Adipocyte (in vitro differentiated cells): ENCODE measurements around the gene BEST1.
"Not testable (repeated sequence)": the region's sequence is repeated elsewhere in the genome, so short reads cannot be mapped to it uniquely, and the experiment has no call there.

Source experiments
- DNase-seq: peaks from one replicate; pipeline ENCODE4 v3.0.0-alpha.2; 2015; ENCODE audit warnings: low read depth
- H3K27me3 ChIP-seq: replicated peaks from 2 replicates; pipeline ENCODE4 v1.7.0; 2013; ENCODE audit warnings: mild to moderate bottlenecking, low read length, moderate library complexity; ENCODE audit not compliant: control insufficient read depth, insufficient read depth
- H3K36me3 ChIP-seq: 2 replicates; pipeline ENCODE4 v1.7.0; 2013; ENCODE audit warnings: low read length, mild to moderate bottlenecking, moderate library complexity; ENCODE audit not compliant: control insufficient read depth, insufficient read depth, severe bottlenecking
- H3K4me1 ChIP-seq: 2 replicates; pipeline ENCODE4 v1.7.0; 2013; ENCODE audit warnings: mild to moderate bottlenecking, low read length, moderate library complexity; ENCODE audit not compliant: control insufficient read depth, insufficient read depth
- H3K4me3 ChIP-seq: 2 replicates; pipeline ENCODE4 v1.7.0; 2013; ENCODE audit warnings: mild to moderate bottlenecking, low read length, moderate library complexity
- H3K9ac ChIP-seq: 2 replicates; pipeline ENCODE4 v1.7.0; 2013; ENCODE audit warnings: mild to moderate bottlenecking, low read length, moderate library complexity
- H3K9me3 ChIP-seq: 2 replicates; pipeline ENCODE4 v1.7.0; 2013; ENCODE audit warnings: mild to moderate bottlenecking, low read length, moderate library complexity; ENCODE audit not compliant: control insufficient read depth

Gene BEST1

DNA sequence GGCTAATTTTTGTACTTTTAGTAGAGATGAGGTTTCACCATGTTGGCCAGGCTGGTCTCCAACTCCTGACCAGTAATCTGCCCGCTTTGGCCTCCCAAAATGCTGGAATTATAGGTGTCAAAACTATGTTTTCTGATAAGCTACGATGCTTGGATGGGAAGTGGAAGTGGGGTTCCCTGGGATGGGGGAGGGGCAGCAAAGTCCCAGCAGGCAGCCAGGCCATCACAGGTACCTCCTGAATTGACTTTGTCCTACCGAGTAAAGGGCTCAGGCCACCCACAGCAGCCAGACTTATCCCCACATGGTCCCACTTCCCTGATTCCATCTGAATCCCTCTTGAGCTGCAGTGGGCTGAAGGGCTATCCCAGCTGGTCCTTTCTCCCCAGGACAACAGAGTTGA, 10.4 kb downstream of the BEST1 start:
- no peak for DNase-seq
- Histone ChIP-seq H3K27me3 (no peaks in the 10 kb centered on the region), H3K4me1 (peaks cover 59% of the 10 kb centered on the region), H3K36me3 (peaks cover 53% of the 10 kb centered on the region), H3K4me3 (no peak overlapping the region), H3K9ac (peak overlapping the region; percentile 80), H3K9me3 (no peaks in the 10 kb centered on the region)

DNA sequence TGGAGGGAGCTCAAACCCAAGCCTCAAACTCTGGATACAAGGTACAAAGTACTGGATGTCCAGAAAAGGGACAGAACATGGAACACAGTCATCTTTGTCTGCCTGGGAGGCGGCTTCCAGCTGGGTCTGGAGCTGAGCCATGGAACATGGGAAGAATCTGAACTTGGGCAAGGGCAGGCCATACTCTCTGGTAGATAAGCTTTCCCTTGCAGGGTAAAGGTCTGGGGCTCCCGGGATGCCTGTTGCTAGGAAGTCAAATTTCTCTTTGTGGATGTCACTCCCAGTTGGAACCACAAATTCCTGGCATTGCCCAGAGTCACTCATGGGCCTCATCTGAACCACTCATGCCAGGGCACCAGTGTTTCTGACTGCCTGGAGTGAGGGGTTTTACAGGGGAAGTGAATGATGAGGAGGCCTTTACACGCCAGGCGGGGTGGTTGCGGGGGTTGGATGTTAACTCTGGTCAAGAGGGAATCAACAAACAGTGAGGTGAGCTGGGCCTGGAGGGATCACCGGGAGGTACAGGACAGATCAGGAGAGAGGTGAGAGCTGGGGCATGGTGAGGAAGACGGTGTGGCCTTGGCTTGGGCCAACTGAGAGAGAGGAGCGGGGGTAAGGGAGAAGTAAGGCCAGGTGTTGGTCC, 11.5 kb downstream of the BEST1 start:
- no peaks in the 10 kb centered on the region for H3K27me3 ChIP-seq
- peak overlapping the region; percentile 100 for H3K9ac ChIP-seq
- H3K9me3 ChIP-seq: no peaks in the 10 kb centered on the region
- H3K4me3 ChIP-seq: peak overlapping the region; percentile 1
- H3K36me3 ChIP-seq: peaks cover 60% of the 10 kb centered on the region
- peaks cover 47% of the 10 kb centered on the region for H3K4me1 ChIP-seq
- peak; percentile 63 for DNase-seq

DNA sequence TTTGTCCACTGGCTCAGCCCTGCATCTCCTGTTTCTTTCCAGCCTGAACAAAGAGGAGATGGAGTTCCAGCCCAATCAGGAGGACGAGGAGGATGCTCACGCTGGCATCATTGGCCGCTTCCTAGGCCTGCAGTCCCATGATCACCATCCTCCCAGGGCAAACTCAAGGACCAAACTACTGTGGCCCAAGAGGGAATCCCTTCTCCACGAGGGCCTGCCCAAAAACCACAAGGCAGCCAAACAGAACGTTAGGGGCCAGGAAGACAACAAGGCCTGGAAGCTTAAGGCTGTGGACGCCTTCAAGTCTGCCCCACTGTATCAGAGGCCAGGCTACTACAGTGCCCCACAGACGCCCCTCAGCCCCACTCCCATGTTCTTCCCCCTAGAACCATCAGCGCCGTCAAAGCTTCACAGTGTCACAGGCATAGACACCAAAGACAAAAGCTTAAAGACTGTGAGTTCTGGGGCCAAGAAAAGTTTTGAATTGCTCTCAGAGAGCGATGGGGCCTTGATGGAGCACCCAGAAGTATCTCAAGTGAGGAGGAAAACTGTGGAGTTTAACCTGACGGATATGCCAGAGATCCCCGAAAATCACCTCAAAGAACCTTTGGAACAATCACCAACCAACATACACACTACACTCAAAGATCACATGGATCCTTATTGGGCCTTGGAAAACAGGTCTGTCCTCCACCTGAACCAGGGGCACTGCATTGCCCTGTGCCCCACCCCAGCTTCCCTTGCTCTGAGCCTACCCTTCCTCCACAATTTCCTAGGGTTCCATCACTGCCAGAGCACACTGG, 12.3 kb downstream of the BEST1 start:
- Histone ChIP-seq H3K9me3 (no peaks in the 10 kb centered on the region), H3K4me3 (no peak overlapping the region), H3K9ac (peak overlapping the region; percentile 100), H3K36me3 (peaks cover 52% of the 10 kb centered on the region), H3K27me3 (no peaks in the 10 kb centered on the region), H3K4me1 (peaks cover 45% of the 10 kb centered on the region)
- DNase-seq: peak; percentile 41

DNA sequence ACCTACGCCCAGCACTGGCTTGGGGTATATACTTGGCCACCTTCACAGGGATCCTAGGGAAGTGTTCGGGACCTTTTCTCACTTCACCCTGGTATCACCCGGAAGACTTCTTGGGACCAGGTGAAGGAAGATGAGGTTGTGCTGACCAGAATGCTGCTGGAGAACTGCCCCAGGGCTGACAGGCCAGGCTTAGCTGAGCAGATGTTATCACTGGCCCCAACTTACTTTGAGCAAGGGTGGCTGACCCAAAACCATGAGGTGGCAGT, 12.8 kb downstream of the BEST1 start:
- H3K27me3 ChIP-seq: no peaks in the 10 kb centered on the region

DNA sequence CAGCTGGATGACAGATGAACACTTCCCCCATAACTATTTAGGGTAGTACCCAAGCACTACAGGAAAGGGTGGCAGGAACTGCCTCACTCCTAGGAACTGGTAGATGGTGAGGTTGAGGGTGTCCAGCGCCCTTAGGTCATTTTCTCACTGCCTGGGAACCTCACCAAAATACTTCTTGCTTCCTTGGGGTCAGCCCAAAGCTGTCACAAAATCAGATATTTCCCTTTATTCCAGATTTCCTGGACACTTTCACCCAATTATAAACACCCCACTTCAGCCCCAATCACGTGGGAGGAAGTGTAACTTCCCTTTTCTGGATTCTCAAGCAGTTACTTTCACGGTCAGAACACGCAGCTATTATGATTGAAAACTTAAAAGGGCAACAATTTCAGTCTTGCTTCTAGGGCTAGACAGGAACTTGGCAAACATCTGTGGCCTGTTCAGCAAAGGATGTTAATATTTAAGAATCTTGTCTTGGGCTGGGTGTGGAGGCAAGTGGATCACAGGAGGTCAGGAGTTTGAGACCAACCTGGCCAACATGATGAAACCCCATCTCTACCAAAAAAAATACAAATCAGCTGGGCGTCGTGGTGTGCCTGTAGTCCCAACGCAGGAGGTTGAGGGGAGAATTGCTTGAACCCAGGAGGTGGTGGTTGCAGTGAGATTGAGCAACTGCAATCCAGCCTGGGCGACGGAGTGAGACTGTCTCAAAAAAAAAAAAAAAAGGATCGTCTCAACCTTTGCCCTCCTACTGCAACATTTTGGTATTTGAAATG, 13.3 kb downstream of the BEST1 start:
- H3K4me3 ChIP-seq: peak overlapping the region; percentile 98
- peak; percentile 74 for DNase-seq
- H3K9me3 ChIP-seq: no peaks in the 10 kb centered on the region

More for the DNA sequence above, 12.8 kb downstream of the BEST1 start:
- H3K9me3 ChIP-seq: no peaks in the 10 kb centered on the region
- no peak overlapping the region for H3K4me3 ChIP-seq
- no peak for DNase-seq
- H3K36me3 ChIP-seq: peaks cover 48% of the 10 kb centered on the region
- peak overlapping the region; percentile 100 for H3K9ac ChIP-seq
- peaks cover 45% of the 10 kb centered on the region for H3K4me1 ChIP-seq

DNA sequence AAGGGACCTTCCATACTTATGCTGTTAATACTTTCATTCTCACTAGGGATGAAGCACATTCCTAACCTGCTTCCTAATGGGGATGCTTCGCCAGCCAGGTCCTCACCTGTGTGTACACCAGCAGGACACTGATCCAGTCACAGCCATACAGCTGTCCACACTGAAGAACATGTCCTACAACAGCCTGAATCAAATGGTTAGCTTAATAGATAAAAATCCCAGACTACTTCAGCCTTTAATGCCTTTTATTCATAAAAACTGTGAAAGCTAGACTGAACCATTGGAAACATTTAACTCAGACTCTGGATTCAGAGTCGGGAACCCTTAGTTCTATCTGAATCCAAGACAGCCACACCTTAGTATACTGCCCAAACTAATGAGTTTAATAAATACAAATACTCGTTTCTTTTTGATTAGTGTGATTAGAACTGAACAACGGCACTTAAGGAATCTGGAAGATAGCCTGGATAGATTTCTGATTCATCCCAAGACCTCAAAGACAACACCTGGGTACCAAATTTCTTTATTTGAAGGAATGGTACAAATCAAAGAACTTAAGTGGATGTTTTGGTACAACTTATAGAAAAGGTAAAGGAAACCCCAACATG, 14.0 kb downstream of the BEST1 start:
- Histone ChIP-seq H3K4me1 (peaks cover 54% of the 10 kb centered on the region), H3K36me3 (peaks cover 36% of the 10 kb centered on the region), H3K9me3 (no peaks in the 10 kb centered on the region), H3K9ac (peak overlapping the region; percentile 100), H3K4me3 (peak overlapping the region; percentile 98), H3K27me3 (no peaks in the 10 kb centered on the region)
- no peak for DNase-seq

More for the DNA sequence above, 13.3 kb downstream of the BEST1 start:
- no peaks in the 10 kb centered on the region for H3K27me3 ChIP-seq
- peak overlapping the region; percentile 100 for H3K9ac ChIP-seq
- H3K36me3 ChIP-seq: peaks cover 43% of the 10 kb centered on the region
- peaks cover 47% of the 10 kb centered on the region for H3K4me1 ChIP-seq

DNA sequence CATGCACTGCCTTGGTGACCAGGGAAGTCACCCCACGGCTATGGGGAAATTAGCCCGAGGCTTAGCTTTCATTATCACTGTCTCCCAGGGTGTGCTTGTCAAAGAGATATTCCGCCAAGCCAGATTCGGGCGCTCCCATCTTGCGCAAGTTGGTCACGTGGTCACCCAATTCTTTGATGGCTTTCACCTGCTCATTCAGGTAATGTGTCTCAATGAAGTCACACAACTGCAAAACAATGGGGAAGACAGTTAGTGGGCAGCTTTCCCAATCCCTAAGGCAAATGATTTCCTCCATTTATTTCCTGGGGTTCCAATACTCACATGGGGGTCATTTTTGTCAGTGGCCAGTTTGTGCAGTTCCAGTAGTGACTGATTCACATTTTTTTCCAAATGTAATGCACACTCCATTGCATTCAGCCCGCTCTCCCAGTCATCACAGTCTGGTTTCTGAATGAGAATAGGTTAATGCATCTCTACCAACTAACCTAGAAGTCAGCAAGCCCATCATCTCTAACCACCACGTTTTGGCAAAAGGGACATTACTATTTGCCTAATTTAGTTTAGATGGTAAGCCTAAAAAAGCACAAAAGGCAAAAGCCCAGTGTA, 14.6 kb downstream of the BEST1 start:
- not testable (repeated sequence) for H3K9me3 ChIP-seq, H3K27me3 ChIP-seq, DNase-seq
- Histone ChIP-seq H3K4me1 (peaks cover 60% of the 10 kb centered on the region), H3K36me3 (peaks cover 32% of the 10 kb centered on the region), H3K9ac (peak overlapping the region; percentile 100), H3K4me3 (peak overlapping the region; percentile 98)

DNA sequence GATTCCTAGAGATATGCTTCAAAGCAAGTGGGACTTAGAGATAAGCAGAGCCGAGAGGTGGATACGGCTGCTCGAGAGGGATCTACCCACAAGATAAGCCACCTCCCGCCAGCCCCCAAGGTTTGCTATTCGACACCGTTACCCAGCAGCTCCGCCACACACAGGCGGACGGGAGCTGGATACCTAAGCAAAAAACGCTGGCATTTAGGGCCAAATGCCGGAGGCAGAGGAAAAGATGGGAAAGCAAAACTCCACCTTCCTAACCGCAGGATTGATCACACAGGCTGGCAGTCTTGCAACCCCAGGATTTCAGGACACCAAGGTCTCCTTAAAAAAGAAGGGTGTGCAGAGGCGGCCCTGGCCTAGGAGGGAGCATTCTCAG, 16.6 kb downstream of the BEST1 start:
- H3K9ac ChIP-seq: peak overlapping the region; percentile 100
- H3K9me3 ChIP-seq: no peaks in the 10 kb centered on the region
- DNase-seq: peak; percentile 57
- no peaks in the 10 kb centered on the region for H3K27me3 ChIP-seq
- H3K36me3 ChIP-seq: peaks cover 32% of the 10 kb centered on the region
- peaks cover 64% of the 10 kb centered on the region for H3K4me1 ChIP-seq
- H3K4me3 ChIP-seq: peak overlapping the region; percentile 98

DNA sequence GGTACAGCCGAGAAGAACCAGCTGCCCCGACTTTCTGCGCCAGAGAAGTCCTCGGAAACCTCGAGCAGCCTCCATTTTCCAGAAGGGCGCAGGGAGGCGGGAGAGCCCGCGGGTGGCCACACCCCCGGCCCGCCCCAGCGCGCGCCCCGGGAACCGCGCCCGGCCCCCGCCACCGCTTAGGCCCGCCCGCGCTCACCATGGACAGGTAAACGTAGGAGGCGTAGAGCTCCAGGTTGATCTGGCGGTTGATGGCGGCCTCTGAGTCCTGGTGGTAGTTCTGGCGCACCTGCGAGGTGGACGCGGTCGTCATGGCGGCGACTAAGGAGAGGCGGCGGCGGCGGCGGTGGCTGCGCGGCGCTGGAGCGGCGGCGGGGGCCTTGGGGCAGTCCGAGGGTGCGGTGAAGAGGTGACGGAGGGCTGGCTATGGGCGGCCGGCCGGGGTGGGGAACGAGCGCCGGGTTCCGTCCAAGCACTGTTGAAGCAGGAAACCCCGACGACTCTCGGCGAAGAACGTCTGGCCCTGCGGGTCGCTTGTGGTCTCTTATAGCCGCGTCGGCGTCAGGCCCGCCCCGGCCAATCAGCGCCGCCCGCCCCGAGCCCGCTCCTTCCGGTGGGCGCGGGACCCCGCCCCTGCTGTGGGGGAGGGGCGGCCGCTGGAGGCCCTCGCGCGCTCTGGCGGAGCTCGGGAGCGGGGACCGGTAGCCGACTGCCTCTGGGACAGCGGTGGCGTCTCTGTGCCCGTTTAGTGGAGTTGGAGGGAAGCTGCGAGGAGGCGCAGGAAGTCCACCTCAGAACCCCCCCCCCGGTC, 17.2 kb downstream of the BEST1 start, which contains the start of gene FTH1:
TSS of gene FTH1 (minus strand) at position 519 of the 808 bp plus-strand sequence. CDS start at position 310, 209 bp downstream.
- H3K4me3 ChIP-seq: peak within 1 kb of the TSS; percentile 98
- no peaks in the 10 kb centered on the region for H3K9me3 ChIP-seq
- H3K4me1 ChIP-seq: peaks cover 61% of the 10 kb centered on the region
- no peaks in the 10 kb centered on the region for H3K27me3 ChIP-seq
- DNase-seq: peak; percentile 96
- H3K9ac ChIP-seq: peak within 1 kb of the TSS; percentile 100
- peaks cover 32% of the 10 kb centered on the region for H3K36me3 ChIP-seq
